Measurements from ENCODE around the gene SLC5A9.

Gene SLC5A9

GRCh38 chr1:48219803-48220202 lies 2.7 kb upstream of the SLC5A9 start:
- Histone ChIP-seq H3F3A (ENCODE audit: low read depth) (no peaks in the 10 kb centered on the region), H3K4me2 (ENCODE audit: low read depth, low read length, poor library complexity, severe bottlenecking) (no peak overlapping the region), H2AFZ (ENCODE audit: low read length) (no peak overlapping the region), H3K36me3 (ENCODE audit: insufficient read depth, low read length) (no peaks in the 10 kb centered on the region), H3K9me2 (replicated peaks; ENCODE audit: low read depth, low read length) (no peaks in the 10 kb centered on the region), H4K20me1 (ENCODE audit: insufficient read depth, low read length, poor library complexity, severe bottlenecking) (no peaks in the 10 kb centered on the region), H3K4me1 (ENCODE audit: insufficient read depth, low read length, poor library complexity, severe bottlenecking) (no peaks in the 10 kb centered on the region), H3K9me3 (ENCODE audit: insufficient read depth, low read depth, low read length) (no peaks in the 10 kb centered on the region), H3K4me3 (ENCODE audit: low read length, poor library complexity, severe bottlenecking) (no peak overlapping the region), H3K9ac (ENCODE audit: low read depth, low read length, poor library complexity, severe bottlenecking) (no peak overlapping the region), H3K27me3 (ENCODE audit: insufficient read depth, low read length, poor library complexity, severe bottlenecking) (no peaks in the 10 kb centered on the region), H3K79me2 (ENCODE audit: insufficient read depth, low read length) (no peaks in the 10 kb centered on the region)
- TF ChIP-seq EZH2phosphoT487 (IDR thresholded peaks at IDR 0.05; ENCODE audit: borderline replicate concordance) = no peak
- TF ChIP-seq, protein P1, sequence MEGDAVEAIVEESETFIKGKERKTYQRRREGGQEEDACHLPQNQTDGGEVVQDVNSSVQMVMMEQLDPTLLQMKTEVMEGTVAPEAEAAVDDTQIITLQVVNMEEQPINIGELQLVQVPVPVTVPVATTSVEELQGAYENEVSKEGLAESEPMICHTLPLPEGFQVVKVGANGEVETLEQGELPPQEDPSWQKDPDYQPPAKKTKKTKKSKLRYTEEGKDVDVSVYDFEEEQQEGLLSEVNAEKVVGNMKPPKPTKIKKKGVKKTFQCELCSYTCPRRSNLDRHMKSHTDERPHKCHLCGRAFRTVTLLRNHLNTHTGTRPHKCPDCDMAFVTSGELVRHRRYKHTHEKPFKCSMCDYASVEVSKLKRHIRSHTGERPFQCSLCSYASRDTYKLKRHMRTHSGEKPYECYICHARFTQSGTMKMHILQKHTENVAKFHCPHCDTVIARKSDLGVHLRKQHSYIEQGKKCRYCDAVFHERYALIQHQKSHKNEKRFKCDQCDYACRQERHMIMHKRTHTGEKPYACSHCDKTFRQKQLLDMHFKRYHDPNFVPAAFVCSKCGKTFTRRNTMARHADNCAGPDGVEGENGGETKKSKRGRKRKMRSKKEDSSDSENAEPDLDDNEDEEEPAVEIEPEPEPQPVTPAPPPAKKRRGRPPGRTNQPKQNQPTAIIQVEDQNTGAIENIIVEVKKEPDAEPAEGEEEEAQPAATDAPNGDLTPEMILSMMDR (conservative IDR thresholded peaks at IDR 0.05; ENCODE audit: low read length) = no peak

- Histone ChIP-seq H3K4me2 (ENCODE audit: low read depth, low read length, poor library complexity, severe bottlenecking) (no peak overlapping the region), H3K4me3 (ENCODE audit: low read length, poor library complexity, severe bottlenecking) (no peak overlapping the region), H3K9ac (ENCODE audit: low read depth, low read length, poor library complexity, severe bottlenecking) (no peak overlapping the region), H2AFZ (ENCODE audit: low read length) (no peak overlapping the region), H4K20me1 (ENCODE audit: insufficient read depth, low read length, poor library complexity, severe bottlenecking) (no peaks in the 10 kb centered on the region), H3K4me1 (ENCODE audit: insufficient read depth, low read length, poor library complexity, severe bottlenecking) (no peaks in the 10 kb centered on the region), H3K9me2 (replicated peaks; ENCODE audit: low read depth, low read length) (no peaks in the 10 kb centered on the region), H3F3A (ENCODE audit: low read depth) (no peaks in the 10 kb centered on the region), H3K36me3 (ENCODE audit: insufficient read depth, low read length) (no peaks in the 10 kb centered on the region), H3K27me3 (ENCODE audit: insufficient read depth, low read length, poor library complexity, severe bottlenecking) (no peaks in the 10 kb centered on the region), H3K9me3 (ENCODE audit: insufficient read depth, low read depth, low read length) (no peaks in the 10 kb centered on the region), H3K79me2 (ENCODE audit: insufficient read depth, low read length) (no peaks in the 10 kb centered on the region)
- TF ChIP-seq, protein P1 (conservative IDR thresholded peaks at IDR 0.05; ENCODE audit: low read length) = no peak
- TF ChIP-seq EZH2phosphoT487 (IDR thresholded peaks at IDR 0.05; ENCODE audit: borderline replicate concordance) = no peak
These were observed 1.4 kb upstream of the SLC5A9 start for GRCh38 chr1:48221122-48221521.

DNA sequence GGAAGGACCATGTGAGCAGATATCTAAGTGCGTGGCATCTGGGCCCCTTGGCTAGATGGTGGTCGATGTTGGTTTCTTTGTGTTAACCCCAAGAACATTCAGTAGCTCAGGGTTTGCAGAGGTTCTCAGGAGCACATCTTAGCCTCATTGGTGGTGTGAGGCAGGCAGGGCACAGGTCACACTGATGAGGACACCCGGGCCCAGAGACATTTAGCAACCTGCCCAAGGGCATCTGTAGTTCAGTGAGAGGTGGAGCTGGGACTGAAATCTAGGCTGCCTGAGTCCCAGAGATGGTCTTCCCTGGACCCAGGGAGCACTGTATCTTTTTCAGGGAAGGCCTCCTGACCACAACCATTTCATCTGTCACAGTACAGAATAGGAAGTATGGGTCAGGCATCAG lies 859 bp upstream of the SLC5A9 start:
- Histone ChIP-seq H3K27me3 (ENCODE audit: insufficient read depth, low read length, poor library complexity, severe bottlenecking) (no peaks in the 10 kb centered on the region), H3K9ac (ENCODE audit: low read depth, low read length, poor library complexity, severe bottlenecking) (no peak overlapping the region), H2AFZ (ENCODE audit: low read length) (no peak overlapping the region), H3K4me2 (ENCODE audit: low read depth, low read length, poor library complexity, severe bottlenecking) (no peak overlapping the region), H3K9me3 (ENCODE audit: insufficient read depth, low read depth, low read length) (no peaks in the 10 kb centered on the region), H3K36me3 (ENCODE audit: insufficient read depth, low read length) (no peaks in the 10 kb centered on the region), H3K9me2 (replicated peaks; ENCODE audit: low read depth, low read length) (no peaks in the 10 kb centered on the region), H3K4me3 (ENCODE audit: low read length, poor library complexity, severe bottlenecking) (no peak overlapping the region), H3K79me2 (ENCODE audit: insufficient read depth, low read length) (no peaks in the 10 kb centered on the region), H3F3A (ENCODE audit: low read depth) (no peaks in the 10 kb centered on the region), H4K20me1 (ENCODE audit: insufficient read depth, low read length, poor library complexity, severe bottlenecking) (no peaks in the 10 kb centered on the region), H3K4me1 (ENCODE audit: insufficient read depth, low read length, poor library complexity, severe bottlenecking) (peaks cover 2% of the 10 kb centered on the region)
- TF ChIP-seq, protein P1 (conservative IDR thresholded peaks at IDR 0.05; ENCODE audit: low read length) = no peak
- no peak for TF ChIP-seq EZH2phosphoT487 (IDR thresholded peaks at IDR 0.05; ENCODE audit: borderline replicate concordance)

All from Loucy (cell line).